Measurements from ENCODE around the gene AHNAK2.

- TF ChIP-seq ZNF549 (CRISPR knock-in tag; IDR thresholded peaks at IDR 0.05) (no peak), ZSCAN9 (CRISPR knock-in tag; IDR thresholded peaks at IDR 0.05; ENCODE audit: borderline replicate concordance) (no peak), TBP (CRISPR knock-in tag; IDR thresholded peaks at IDR 0.05) (no peak), IRF2 (CRISPR knock-in tag; IDR thresholded peaks at IDR 0.05) (no peak), SIN3A (IDR thresholded peaks at IDR 0.05; ENCODE audit: borderline replicate concordance, low read depth, low read length) (no peak)
Measured at GRCh38 chr14:105021656-105022275, 43.6 kb upstream of the AHNAK2 start.
